GM18519 (cell line): ENCODE data around the gene PNPLA1.

Source experiments
- ATAC-seq: cut with Tn5 transposase; IDR thresholded peaks from one replicate; pipeline ENCODE4 v1.9.1; 2021; ENCODE audit warnings: mild to moderate bottlenecking, moderate library complexity; ENCODE audit not compliant: unreplicated experiment, low FRiP score

Gene PNPLA1

DNA sequence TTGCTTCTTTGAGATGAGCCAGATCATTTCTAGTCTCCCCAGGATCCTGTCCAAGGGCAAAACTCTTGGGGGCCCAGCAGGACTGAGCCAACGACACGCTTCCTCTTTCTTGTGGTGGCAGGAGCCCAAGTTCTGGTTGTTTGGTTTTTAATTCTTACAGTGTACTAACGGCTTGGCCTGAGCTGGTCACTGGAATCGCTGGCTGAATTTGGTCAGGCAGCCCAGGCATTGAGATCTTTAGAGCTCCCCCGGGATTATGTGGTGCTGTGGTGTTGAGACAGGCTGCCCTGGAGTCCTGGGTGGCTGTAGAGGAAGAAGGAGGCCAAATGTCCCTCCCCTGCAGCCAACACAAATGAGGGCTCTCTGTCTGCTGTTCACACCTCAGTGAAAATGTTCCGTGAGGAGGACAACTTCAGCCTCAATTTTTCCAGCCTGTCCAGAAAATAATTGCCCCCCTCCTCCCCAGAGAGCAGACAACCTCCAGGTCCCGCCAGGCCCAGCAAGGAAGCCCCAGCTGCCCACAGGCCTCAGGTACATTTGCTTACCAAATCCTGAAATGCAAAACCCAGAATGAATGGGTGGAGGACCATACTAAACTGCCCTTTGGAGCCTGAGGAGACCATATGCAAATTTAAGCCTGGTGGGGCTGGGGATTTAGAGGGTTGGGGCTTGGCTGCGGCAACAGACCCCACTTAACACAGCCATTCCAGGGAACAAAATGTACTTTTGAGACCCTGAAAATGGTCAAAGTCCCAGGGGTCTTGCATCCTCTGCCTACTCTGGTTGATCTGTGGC lies 43.2 kb downstream of the PNPLA1 start:
- no peak for ATAC-seq

DNA sequence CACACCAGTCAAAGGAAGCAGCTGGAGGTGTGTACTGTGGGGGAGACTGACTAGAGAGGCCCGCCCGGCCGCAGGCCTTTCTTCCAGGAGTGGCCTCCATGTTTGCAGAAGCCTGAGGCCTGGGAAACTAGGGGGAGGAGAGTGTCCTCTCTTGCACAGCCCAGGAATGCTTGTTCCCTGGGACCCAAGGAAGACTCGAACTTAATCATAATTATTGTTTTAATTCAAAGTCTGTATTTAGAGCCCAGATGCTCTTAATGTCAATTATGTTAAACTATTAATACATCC lies 43.7 kb downstream of the PNPLA1 start:
- ATAC-seq: no peak

DNA sequence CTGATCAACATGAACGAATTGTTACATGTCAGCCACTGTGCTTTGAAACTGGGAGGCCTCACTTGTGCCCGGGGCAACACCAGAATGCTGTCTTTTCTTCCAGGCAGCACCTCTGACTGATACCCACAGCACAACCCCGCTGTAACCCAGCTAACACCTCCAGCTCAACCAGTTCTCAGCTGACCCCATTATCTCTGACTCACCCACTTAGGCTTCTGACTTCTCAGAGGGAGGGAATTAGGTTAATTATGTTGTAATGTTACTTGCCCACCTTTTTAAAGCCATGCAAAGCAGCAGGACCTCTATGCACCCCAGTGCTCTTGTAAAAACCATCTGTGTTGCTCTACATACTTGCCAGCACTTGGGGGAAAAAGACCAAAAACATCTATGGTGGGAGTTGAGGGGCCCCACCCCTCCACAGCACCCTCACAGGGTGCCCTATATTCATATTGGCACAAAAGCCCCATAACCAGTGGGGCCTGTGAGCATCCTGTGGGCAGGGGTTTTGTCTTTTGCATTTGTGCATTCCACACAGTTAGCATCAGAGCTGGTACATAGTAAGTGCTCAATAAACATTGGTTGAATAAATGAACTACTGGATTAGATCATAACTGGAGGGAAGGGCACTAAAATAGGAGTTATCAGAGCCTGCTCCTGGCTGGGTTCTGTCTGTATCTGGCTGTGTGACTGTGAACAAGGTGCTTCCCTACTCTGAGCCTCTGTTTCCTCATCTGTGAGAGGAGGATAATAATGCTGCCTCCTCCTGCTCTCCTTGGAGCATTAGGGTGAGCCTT lies 44.6 kb downstream of the PNPLA1 start:
- ATAC-seq: no peak

DNA sequence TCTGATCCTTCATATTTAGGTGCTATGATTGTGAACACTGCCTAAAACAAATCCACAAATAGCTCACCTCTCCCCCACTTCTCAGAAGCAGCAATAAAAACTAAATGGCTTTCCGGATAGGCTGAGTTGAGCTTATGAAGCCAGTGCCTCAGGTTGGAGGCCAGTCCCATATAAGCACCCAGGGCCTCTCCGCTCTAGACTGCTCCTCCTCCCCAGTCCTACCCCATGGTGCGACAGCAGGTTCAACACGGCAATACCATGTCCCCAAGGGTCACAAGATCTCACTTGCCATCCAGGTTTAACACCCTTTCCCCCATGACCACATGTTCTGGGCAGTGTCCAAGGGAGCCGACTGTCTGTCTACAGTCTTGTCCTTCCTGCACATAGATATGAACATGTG lies 46.1 kb downstream of the PNPLA1 start:
- no peak for ATAC-seq

DNA sequence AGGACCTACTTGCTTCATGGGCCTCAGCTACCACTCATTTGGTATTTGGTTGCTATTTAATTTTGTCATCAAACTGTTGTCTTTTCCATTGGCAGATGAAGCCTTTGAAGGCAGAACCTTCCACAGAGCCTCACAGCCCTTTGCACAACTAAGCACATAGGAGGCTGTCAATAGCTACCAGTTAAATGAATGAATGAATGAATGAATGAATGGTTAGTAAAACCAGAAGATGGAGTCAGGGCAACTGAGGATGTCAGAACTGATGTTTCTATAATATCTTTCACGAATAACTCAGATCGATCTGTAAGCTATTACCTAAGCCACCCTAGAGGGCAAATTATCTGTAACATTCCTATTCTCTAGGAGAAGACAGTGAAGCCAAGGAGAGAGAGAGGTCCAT lies 47.8 kb downstream of the PNPLA1 start:
- ATAC-seq: no peak

DNA sequence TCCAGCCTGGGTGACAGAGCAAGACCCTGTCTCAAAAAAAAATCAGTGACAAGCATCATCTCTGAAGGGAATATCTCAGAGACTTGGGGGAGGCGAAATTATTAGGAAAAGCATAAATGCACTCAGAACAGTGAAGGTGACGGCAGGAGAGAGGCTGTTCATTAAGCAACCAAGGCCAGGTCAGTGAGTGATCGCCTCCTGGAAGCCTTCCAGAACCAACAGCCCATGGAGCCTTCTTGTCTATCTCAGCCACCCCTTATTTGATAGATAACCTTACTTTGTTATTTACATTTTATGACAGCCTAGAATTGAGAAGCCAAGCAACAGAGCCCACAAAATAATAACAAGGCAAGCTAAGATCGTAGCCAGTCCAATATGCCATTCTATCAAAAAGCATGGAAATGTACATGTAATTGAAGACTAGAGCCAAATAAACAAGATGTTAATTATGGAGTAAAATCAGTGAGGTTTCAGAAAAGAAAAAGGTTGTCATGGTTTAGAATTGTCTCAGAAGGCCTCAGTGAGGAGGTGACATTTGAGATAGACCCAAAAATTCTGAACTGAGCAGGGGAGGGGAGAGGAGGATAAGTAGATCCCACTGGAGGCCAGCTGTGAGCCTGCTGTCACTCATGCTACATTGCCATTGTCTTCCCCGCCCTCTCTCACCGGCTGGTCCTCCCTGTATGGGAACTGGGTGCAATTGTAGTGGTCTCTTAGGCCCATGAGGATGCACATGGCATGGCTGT lies 49.0 kb downstream of the PNPLA1 start:
- no peak for ATAC-seq

DNA sequence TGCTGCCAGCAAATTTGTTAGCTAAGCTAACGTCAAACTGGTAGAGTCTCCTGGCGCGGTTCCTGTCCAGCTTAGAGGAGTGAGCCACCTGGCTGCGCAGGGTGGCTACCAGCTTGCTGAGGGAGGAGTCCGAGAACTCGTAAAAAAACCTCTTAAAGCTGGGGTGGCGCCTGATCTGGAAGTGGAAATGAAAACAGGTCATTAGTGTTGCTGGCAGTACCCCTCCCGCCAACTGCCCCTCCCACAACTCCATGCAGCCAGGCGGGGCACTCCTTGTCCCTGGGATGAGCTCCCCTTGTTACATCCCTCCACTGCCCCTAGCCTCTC lies 49.5 kb downstream of the PNPLA1 start:
- ATAC-seq: no peak

DNA sequence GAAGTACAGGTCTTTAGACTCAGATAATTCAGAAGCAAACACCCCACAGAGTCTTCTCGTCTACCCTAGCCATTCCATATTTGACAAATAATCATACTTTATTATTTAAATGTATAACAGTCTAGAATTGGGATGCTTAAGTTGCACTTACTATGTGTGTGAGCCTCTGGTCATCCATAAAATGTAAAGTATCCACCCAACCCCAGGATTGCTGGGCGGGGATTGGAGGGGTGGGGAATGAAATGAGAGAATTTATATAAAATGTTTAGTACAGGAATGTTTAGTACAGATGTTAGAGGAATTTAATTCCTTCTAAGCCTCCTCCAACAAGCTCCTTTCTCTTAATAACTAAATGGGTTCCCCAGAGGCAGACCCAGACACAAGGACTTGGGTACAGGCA lies 50.0 kb downstream of the PNPLA1 start:
- ATAC-seq: no peak

DNA sequence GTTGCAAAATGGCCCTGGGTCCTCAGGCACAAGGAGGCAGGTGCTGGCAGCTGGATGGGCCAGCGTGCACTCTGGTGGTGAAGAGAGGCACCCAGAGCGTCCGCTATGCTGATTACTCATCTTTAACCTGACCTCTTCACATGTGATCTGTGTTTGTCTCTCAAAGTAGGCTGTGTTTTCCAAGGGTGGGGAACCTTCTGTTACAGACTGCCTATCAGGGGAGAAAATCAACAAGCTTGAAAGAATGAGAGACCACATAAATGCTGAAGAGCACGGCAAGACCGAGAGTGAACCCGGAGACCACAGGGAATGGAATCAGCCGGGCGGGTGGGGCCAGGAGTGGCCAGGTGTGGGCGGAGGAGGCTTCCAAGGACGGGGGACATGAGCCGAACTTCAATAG lies 50.6 kb downstream of the PNPLA1 start:
- no peak for ATAC-seq

DNA sequence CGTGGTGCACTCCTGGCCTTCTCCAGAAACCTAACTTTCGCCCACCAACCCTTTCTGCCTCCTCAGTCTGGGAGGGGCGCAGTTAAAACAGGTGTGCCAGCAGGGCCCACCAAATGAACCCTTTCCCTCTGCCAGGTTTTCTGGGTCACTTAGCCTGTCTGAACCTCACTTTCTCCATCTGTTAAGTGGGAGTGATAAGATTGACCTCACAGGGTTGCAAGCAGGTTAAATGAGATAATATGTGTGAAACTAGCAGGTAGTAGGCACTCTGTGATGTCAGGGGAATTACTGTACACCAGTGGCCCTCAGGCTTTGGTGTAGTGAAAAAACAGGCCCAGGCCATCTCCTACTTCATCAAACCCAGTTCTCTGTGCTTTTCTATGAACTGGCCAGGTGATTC lies 52.7 kb downstream of the PNPLA1 start:
- no peak for ATAC-seq

DNA sequence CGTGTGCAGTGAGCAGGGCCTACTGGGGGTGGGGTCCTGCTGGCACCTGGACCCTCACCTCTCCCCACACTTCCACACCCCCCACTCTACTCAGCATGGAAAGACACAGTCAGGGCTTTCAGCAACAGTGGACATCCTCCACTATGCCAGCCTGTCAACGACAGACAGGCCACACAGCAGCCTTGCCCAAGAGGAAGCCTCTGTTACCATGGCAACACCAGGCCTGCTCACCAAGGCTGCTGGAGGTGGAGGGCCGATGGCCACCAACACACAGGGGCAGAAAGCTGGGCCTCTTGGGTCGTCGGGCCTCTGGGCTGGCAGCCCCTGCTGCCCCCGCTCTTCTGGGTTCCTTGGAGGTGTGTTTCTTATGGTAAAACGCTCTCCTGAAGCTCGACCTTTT lies 53.2 kb downstream of the PNPLA1 start:
- no peak for ATAC-seq

DNA sequence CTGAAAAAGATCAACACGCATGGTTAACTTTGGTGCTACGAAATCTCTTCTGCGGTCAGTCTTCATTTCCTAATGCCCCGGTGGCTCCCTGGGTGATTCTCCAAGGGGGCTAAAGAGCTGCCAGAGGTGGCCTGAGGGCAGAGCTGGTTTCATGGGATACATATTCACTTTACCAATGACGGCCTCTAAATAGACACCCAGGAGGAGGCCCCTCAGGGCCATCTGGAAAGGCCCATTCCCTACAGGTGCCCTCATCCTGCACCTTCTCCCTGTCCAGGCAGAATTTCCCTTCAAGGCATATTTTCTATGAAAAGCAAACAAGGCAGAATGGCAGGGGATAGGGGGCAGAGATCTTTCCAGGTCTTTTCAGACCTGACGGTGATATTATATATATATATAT lies 54.3 kb downstream of the PNPLA1 start:
- ATAC-seq: no peak

DNA sequence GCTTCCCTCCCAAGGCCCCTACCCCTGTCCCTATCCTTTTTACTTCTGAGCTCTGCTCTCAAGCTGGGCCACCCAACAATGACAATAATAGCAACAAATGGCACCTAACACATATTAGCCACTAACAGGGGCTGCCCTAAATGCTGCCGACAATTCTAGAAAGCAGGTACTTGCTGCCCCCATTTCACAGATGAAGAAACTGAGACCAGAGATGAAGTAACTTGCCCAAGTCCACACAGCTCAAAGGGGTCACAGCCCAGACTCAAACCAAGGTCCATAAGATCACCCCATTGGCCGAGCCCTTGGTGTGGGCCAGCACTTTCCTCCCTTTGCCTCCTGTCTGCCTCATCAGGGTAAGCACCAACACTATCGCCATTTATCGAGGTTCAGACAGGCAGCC lies 54.9 kb downstream of the PNPLA1 start:
- no peak for ATAC-seq

DNA sequence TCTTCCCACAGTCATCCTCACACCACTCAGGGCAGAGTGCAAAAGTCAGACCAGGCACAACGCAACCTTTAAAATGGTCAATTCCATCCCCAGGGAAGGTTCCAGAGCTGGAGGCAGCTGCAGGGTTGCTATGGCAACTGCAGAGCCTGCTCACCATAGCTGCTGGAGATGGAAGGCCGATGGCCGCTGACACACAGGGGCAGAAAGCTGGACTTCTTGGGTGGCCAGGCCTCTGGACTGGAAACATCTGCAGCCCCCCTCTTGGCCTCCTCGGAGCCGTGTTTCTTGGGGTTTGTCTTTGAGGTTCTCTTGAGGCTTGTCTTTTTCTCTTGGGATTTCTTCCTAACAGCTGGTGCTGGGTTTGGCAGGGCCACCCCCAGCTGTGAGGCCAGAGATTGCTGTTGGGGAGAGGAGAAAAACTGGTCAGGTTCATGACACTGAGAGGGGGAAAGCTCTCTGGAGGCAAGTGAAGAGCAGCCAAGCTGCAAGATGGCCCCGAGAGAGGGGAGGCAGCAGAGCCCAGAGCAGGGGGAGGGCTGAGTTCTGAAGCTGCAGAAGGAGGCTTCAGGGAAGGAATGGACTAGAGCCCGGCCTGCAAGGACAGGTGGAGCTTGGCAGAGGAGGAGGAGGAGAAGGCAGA lies 56.6 kb downstream of the PNPLA1 start:
- no peak for ATAC-seq

DNA sequence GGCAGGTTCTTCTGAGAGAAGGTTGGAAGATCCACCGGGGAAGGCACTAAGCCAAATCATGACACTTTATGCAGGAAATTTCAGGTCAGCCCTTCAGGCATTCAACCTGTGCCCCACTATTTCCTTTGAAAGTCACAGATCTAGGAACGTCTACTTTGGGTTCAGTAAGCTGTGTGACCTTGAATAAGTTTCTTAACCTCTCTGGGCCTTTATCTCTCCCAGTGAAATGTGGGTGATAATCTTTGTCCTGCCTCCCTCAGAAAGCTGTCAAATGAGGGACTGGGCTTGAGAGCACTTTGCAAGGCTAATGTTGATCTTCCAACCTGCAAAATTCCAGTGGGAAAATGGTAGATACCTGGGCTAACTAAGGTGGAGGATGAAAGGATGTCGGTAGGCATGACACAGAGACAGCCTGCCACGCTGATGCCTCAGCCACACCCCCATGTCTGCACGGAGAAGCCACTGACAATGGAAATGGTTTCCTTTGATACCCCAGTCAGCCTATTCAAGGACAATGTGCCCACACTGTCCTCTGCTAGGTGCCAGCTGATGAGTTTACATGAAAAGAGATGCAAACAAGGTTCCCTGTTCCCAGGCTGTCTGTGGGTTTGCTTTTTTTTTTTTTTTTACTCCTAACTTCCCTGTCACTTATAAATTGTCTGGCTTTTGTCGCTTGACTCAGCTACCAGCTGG lies 57.5 kb downstream of the PNPLA1 start:
- ATAC-seq: no peak

DNA sequence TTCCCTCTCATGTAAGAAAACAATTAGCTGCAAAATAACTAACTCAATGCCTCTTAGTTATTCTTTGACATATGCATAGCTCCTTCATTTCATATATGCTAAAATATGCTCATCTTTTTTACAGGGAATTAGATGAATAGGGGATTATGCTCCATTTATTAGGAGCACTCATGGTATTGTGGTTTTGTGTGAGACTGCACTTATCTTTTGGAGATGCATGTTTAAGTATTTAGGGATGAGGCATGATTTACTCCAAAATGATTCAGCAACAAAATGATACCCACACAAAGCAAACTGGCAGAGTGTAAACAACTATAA lies 58.0 kb downstream of the PNPLA1 start:
- no peak for ATAC-seq

DNA sequence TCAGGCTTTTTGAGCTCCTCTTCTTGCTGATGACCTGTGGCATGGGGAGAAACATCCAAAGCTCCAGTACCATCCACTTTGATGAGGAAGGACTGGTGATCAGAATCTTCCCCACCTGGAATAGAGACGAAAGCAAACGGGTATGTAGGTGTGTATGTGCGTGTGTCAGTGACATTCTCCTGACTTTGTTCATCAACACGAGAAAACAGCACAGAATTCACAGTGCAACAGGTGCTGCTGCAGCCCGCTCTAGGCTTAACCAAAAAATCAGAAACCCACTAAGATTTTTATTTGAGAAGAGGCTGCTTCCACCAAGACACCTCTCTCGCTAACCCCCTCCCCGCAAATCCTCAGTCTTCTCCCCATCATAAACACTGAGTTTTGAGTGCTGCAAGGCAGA lies 58.7 kb downstream of the PNPLA1 start:
- no peak for ATAC-seq

DNA sequence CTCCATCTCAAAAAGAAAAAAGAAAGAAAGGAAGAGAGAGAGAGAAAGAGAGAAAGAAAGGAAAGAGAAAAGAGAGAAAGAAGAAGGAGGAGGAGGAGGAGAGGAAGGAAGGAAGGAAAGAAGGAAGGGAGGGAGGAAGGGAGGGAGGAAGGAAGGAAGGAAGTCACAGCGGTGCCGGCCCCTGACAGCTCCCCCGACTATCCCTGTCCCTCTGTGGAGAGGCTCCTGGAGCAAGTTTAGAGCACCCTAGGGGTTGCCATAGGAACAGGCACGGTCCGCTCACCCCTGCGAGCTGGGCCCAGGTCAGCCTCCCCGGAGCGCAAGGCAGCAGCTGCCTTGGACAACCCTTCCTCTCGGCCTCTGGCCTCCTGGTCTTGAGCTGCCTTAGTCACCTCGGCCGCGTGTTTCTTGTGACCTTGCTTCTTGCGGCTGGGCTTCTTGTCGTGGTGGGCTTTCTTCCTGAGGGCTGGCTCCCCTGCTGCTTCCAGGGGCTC lies 60.0 kb downstream of the PNPLA1 start:
- no peak for ATAC-seq

DNA sequence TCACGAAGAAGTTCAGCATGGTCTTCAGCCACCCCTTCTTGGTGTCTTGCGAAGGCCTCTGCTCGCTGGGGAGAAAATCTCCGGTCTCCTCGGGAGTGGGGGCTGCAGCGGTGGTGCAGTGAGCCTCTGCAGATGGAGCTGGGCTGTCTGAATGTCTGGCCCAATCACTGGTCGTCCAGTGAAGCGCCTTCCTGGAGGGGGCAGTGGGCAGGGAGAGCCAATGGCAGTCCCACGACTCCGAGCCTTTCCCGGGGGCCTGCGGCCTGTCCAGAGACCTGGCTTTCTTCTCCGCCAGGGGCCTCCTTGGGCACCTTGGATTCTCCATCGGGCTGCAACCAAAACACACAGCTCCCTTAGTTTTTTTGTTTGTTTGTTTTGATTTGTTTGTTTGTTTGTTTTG lies 60.5 kb downstream of the PNPLA1 start:
- ATAC-seq: no peak

DNA sequence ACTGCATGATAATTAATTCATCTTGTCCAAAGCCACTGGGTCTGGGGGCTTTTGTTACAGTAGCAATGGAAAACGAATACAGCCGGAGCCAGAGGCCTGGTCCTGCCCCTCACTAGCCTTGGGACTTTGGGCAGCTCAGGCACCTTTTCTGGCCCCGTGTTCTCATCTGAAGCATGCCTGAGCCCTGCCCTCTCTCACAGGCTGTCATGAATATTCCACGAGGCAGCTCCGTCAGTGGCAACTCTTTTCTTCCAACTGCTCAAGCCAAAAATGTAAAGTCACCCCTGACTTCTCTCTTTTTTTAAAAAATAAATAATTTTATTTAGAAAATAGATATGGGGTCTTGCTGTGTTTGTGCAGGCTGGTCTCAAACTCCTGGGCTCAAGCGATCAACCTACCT lies 61.5 kb downstream of the PNPLA1 start:
- ATAC-seq: no peak
